HL-60/S4 treated with retinoic acid at 250 ng/mL for 4 days and 3 days (cell line): Measurements from ENCODE around the gene PRSS27.

Experiments used
- in situ Hi-C: fragments of 300-500 bp; cut with MboI; formaldehyde crosslinking; loops from 2 replicates; pipeline ENCODE4 v1.7.0; 2022; ENCODE audit warnings: low sequenced_read_pairs

The PRSS27 gene

GRCh38 chr16:2720064-2720457, at the start of gene PRSS27:
Gene PRSS27 (minus strand): TSS chr16:2720224. CDS start chr16:2720160, 64 bp downstream.
- in situ Hi-C loops = no loop called here

- in situ Hi-C loops = no loop called here
Measured at GRCh38 chr16:2769675-2770056, 49.6 kb upstream of the PRSS27 start.

GRCh38 chr16:2769100-2769529, 49.1 kb upstream of the PRSS27 start:
- in situ Hi-C loops = no loop called here

GRCh38 chr16:2768403-2769089, 48.5 kb upstream of the PRSS27 start:
- in situ Hi-C loops = no loop called here

- in situ Hi-C loops = no loop called here
Measured at GRCh38 chr16:2767891-2768290, 47.9 kb upstream of the PRSS27 start.

GRCh38 chr16:2767140-2767731, 47.2 kb upstream of the PRSS27 start:
- in situ Hi-C loops = no loop called here

- in situ Hi-C loops = no loop called here
Measured at GRCh38 chr16:2766430-2767139, 46.6 kb upstream of the PRSS27 start.

GRCh38 chr16:2765462-2766404, 45.7 kb upstream of the PRSS27 start:
- in situ Hi-C loops = no loop called here

- in situ Hi-C loops = no loop called here
Measured at GRCh38 chr16:2764718-2765117, 44.7 kb upstream of the PRSS27 start.

GRCh38 chr16:2763173-2763572, 43.1 kb upstream of the PRSS27 start:
- in situ Hi-C loops = no loop called here

GRCh38 chr16:2762711-2763110, 42.7 kb upstream of the PRSS27 start:
- in situ Hi-C loops = no loop called here

GRCh38 chr16:2761886-2762583, 42.0 kb upstream of the PRSS27 start:
- in situ Hi-C loops = no loop called here

- in situ Hi-C loops = no loop called here
Measured at GRCh38 chr16:2761472-2761871, 41.4 kb upstream of the PRSS27 start.

- in situ Hi-C loops = no loop called here
Measured at GRCh38 chr16:2757344-2757743, 37.3 kb upstream of the PRSS27 start.

GRCh38 chr16:2756288-2757015, 36.4 kb upstream of the PRSS27 start:
- in situ Hi-C loops = no loop called here

GRCh38 chr16:2755158-2755557, 35.1 kb upstream of the PRSS27 start:
- in situ Hi-C loops = no loop called here

GRCh38 chr16:2753733-2754020, 33.7 kb upstream of the PRSS27 start:
- in situ Hi-C loops = no loop called here

- in situ Hi-C loops = no loop called here
Measured at GRCh38 chr16:2752850-2753732, 33.1 kb upstream of the PRSS27 start.
